IMR-90 (cell line): ENCODE data around the gene SPACDR.

Experiments
- CTCF ChIP-seq: conservative IDR thresholded peaks from 2 replicates; pipeline ENCODE4 v1.5.1; 2012; ENCODE audit warnings: mild to moderate bottlenecking, low read depth, low read length, improper control_type of control experiment
- MAFK ChIP-seq: IDR thresholded peaks from 2 replicates; pipeline ENCODE4 v1.6.1; 2012; ENCODE audit warnings: low read depth, low read length, improper control_type of control experiment
- MXI1 ChIP-seq: IDR thresholded peaks from 2 replicates; pipeline ENCODE4 v1.6.1; 2012; ENCODE audit warnings: low read depth, mild to moderate bottlenecking, low read length, moderate library complexity, borderline replicate concordance
- POLR2A ChIP-seq: IDR thresholded peaks from 2 replicates; pipeline ENCODE4 v1.6.1; 2012; ENCODE audit warnings: mild to moderate bottlenecking, low read depth, low read length
- RFX5 ChIP-seq: IDR thresholded peaks from 2 replicates; pipeline ENCODE4 v1.8.0; 2012; ENCODE audit warnings: low read depth, mild to moderate bottlenecking, low read length, moderate library complexity
- TF ChIP-seq, protein P1 (sequence below): fragments of 150-350 bp; IDR thresholded peaks from 2 replicates; pipeline ENCODE4 v1.6.1; 2016; ENCODE audit warnings: low read depth, mild to moderate bottlenecking, low read length, moderate library complexity, borderline replicate concordance

- TF ChIP-seq MAFK (no peak), CTCF (no peak), POLR2A (no peak), RFX5 (no peak), MXI1 (no peak)
- TF ChIP-seq, protein P1, sequence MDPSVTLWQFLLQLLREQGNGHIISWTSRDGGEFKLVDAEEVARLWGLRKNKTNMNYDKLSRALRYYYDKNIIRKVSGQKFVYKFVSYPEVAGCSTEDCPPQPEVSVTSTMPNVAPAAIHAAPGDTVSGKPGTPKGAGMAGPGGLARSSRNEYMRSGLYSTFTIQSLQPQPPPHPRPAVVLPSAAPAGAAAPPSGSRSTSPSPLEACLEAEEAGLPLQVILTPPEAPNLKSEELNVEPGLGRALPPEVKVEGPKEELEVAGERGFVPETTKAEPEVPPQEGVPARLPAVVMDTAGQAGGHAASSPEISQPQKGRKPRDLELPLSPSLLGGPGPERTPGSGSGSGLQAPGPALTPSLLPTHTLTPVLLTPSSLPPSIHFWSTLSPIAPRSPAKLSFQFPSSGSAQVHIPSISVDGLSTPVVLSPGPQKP, result no peak
Measured at GRCh38 chr7:100464210-100464660, at the start of gene SPACDR.
